HCT116 (cell line): ENCODE measurements around the gene GLS2. TPM values are rescaled to one million over a fixed set of nuclear protein-coding genes. Genes with fewer than 3 reads are reported as not detected.

ENCODE experiments used
- ATAC-seq: fragments of 200-7000 bp; cut with Tn5 transposase; 2 replicates; pipeline ENCODE4 v1.9.1; 2020; ENCODE audit warnings: mild to moderate bottlenecking, moderate library complexity
- BruUV-seq: library from RNA; stranded (reverse); fragments of 400-500 nt; replicated peaks from 2 replicates; lab custom pipeline; 2021; lab: Mats Ljungman, UMichigan
- CTCF ChIA-PET: fragments of 300-600 bp; sonication (Branson Sonifier 250); formaldehyde crosslinking; loops from one replicate; lab custom pipeline; 2021; ENCODE audit warnings: antibody characterized with exemption; lab: Charles Lee
- POLR2A ChIA-PET: fragments of 300-600, 350-600 bp; sonication (Branson Sonifier 250); formaldehyde crosslinking; loops from one replicate; lab custom pipeline; 2021; ENCODE audit warnings: antibody characterized with exemption; lab: Charles Lee
- RAD21 ChIA-PET, 2 experiments: fragments of 300-600 bp; sonication (Branson Sonifier 250); formaldehyde crosslinking; loops; one replicate each; lab custom pipeline; 2023; ENCODE audit warnings: low total read pairs in 2 of 2; ENCODE audit not compliant: uncharacterized antibody in 2 of 2, unreplicated experiment in 2 of 2, low non-redundant PET in 1 of 2; lab: Charles Lee
- DNase-seq: peaks from one replicate; pipeline ENCODE4 v3.0.0-alpha.2; 2010; ENCODE audit warnings: low read depth, low spot score
- H2AFZ ChIP-seq: fragments of 200-600 bp; shearing (Covaris generic), sonication (generic); 2 replicates; pipeline ENCODE4 v1.6.1; 2017; ENCODE audit warnings: low read depth, mixed run types, mixed read lengths, antibody characterized with exemption, low read length; ENCODE audit not compliant: poor library complexity, severe bottlenecking
- H3K27ac ChIP-seq: 2 replicates; pipeline ENCODE4 v1.5.1; 2012; ENCODE audit warnings: low read depth, low read length
- H3K27me3 ChIP-seq: fragments of 200-600 bp; sonication (generic); 2 replicates; pipeline ENCODE4 v1.6.1; 2016; ENCODE audit warnings: mixed run types, low read length, mixed read lengths; ENCODE audit not compliant: insufficient read depth
- H3K36me3 ChIP-seq, 2 experiments: fragments of 200-500 bp in 1 of 2; fragments of 200-600 bp in 1 of 2; sonication (Bioruptor generic) in 1 of 2; sonication (generic) in 1 of 2; 2 replicates each; pipeline versions ENCODE4 v1.5.1 to v1.6.1; 2014 to 2016; ENCODE audit warnings: low read length in 2 of 2, inconsistent platforms in 1 of 2, mixed read lengths in 1 of 2, mixed run types in 1 of 2; ENCODE audit not compliant: insufficient read depth in 2 of 2, control insufficient read depth in 1 of 2
- H3K4me1 ChIP-seq, 2 experiments: fragments of 200-600 bp in 1 of 2; sonication (generic) in 1 of 2; 2 replicates each; pipeline versions ENCODE4 v1.5.1 to v1.6.1; 2012 to 2017; ENCODE audit warnings: low read length in 2 of 2, inconsistent platforms in 1 of 2, mild to moderate bottlenecking in 1 of 2, mixed read lengths in 1 of 2, mixed run types in 1 of 2, moderate library complexity in 1 of 2; ENCODE audit not compliant: insufficient read depth in 2 of 2, control insufficient read depth in 1 of 2
- H3K4me2 ChIP-seq: fragments of 200-600 bp; sonication (generic); 2 replicates; pipeline ENCODE4 v1.6.1; 2017; ENCODE audit warnings: mixed run types, low read length, mixed read lengths
- H3K4me3 ChIP-seq, 2 experiments: fragments of 200-600 bp in 1 of 2; sonication (generic) in 1 of 2; replicated peaks in 1 of 2; 2 replicates each; pipeline ENCODE4 v1.5.1; 2011 to 2016; ENCODE audit warnings: low read length in 2 of 2, control low read depth in 1 of 2, low read depth in 1 of 2, mild to moderate bottlenecking in 1 of 2, mixed read lengths in 1 of 2, mixed run types in 1 of 2
- H3K79me2 ChIP-seq: fragments of 200-600 bp; sonication (generic); 2 replicates; pipeline ENCODE4 v1.6.1; 2017; ENCODE audit warnings: mild to moderate bottlenecking, mixed run types, low read length, moderate library complexity, mixed read lengths; ENCODE audit not compliant: insufficient read depth
- H3K9ac ChIP-seq: fragments of 200-600 bp; sonication (generic); 2 replicates; pipeline ENCODE4 v1.6.1; 2016; ENCODE audit warnings: low read length, mixed read lengths
- H3K9me2 ChIP-seq: fragments of 200-600 bp; sonication (generic), shearing (Covaris generic); 2 replicates; pipeline ENCODE4 v1.6.1; 2017; ENCODE audit warnings: mixed run types, mild to moderate bottlenecking, moderate library complexity; ENCODE audit not compliant: insufficient read depth
- H3K9me3 ChIP-seq, 2 experiments: fragments of 200-500 bp in 1 of 2; fragments of 200-600 bp in 1 of 2; sonication (Bioruptor generic) in 1 of 2; sonication (generic) in 1 of 2; 2 replicates each; pipeline ENCODE4 v1.6.1; 2014 to 2017; ENCODE audit warnings: low read length in 2 of 2, mixed read lengths in 2 of 2, inconsistent platforms in 1 of 2, low read depth in 1 of 2, mild to moderate bottlenecking in 1 of 2, mixed run types in 1 of 2, moderate library complexity in 1 of 2; ENCODE audit not compliant: control insufficient read depth in 1 of 2, insufficient read depth in 1 of 2
- H4K20me1 ChIP-seq: fragments of 200-600 bp; sonication (generic), shearing (Covaris generic); 2 replicates; pipeline ENCODE4 v1.6.1; 2017; ENCODE audit warnings: mixed run types, mild to moderate bottlenecking, moderate library complexity; ENCODE audit not compliant: insufficient read depth
- CEBPB ChIP-seq: IDR thresholded peaks from 2 replicates; pipeline ENCODE4 v1.6.1; 2012; ENCODE audit warnings: low read depth
- ELF1 ChIP-seq: IDR thresholded peaks from 2 replicates; pipeline ENCODE4 v1.6.1; 2012; ENCODE audit warnings: low read depth, borderline replicate concordance
- EZH2 ChIP-seq: fragments of 200-600 bp; sonication (generic); IDR thresholded peaks from 2 replicates; pipeline ENCODE4 v1.6.1; 2017; ENCODE audit warnings: antibody characterized with exemption, mixed run types
- JUND ChIP-seq: IDR thresholded peaks from 2 replicates; pipeline ENCODE4 v1.6.1; 2012
- MAX ChIP-seq: IDR thresholded peaks from 2 replicates; pipeline ENCODE4 v1.6.1; 2012
- POLR2A ChIP-seq: IDR thresholded peaks from 2 replicates; pipeline ENCODE4 v1.7.0; 2011; ENCODE audit warnings: borderline replicate concordance; ENCODE audit not compliant: insufficient read depth, insufficient read length; ENCODE audit errors: extremely low read depth
- RAD21 ChIP-seq: IDR thresholded peaks from 2 replicates; pipeline ENCODE4 v1.6.1; 2012; ENCODE audit warnings: low read depth, mild to moderate bottlenecking
- REST ChIP-seq: IDR thresholded peaks from 2 replicates; pipeline ENCODE4 v1.6.1; 2012; ENCODE audit warnings: low read depth
- SRF ChIP-seq: IDR thresholded peaks from 2 replicates; pipeline ENCODE4 v1.6.1; 2012; ENCODE audit warnings: low read depth
- TCF7L2 ChIP-seq: IDR thresholded peaks from 2 replicates; pipeline ENCODE4 v1.7.0; 2011; ENCODE audit warnings: borderline replicate concordance, inconsistent platforms; ENCODE audit not compliant: insufficient read depth, insufficient read length; ENCODE audit errors: extremely low read depth
- YY1 ChIP-seq: IDR thresholded peaks from 2 replicates; pipeline ENCODE4 v1.6.1; 2011; ENCODE audit warnings: low read length, low read depth, moderate library complexity, mild to moderate bottlenecking; ENCODE audit not compliant: insufficient replicate concordance; ENCODE audit errors: extremely low read depth
- ZFX ChIP-seq: fragments of 450-650 bp; IDR thresholded peaks from 2 replicates; pipeline ENCODE4 v1.6.1; 2017
- intact Hi-C: fragments of 100-400 bp; cut with micrococcal nuclease; formaldehyde crosslinking; loops from 2 replicates; pipeline ENCODE4 v1.10.0; 2022
- total RNA-seq: library from RNA; stranded (reverse); gene quantifications from one replicate; pipeline ENCODE4 v1.2.1, GENCODE V29; 2021; ENCODE audit not compliant: unreplicated experiment
- TF ChIP-seq, protein P1 (sequence below), 3 experiments: fragments of 200-600 bp in 1 of 3; sonication (generic) in 1 of 3; IDR thresholded peaks in 2 of 3; conservative IDR thresholded peaks in 1 of 3; 2 replicates each; pipeline ENCODE4 v1.5.1; 2012 to 2017; ENCODE audit warnings: low read depth in 2 of 3, low read length in 2 of 3, antibody characterized with exemption in 1 of 3, borderline replicate concordance in 1 of 3, control low read depth in 1 of 3, mild to moderate bottlenecking in 1 of 3, mixed read lengths in 1 of 3, mixed run types in 1 of 3, moderate library complexity in 1 of 3; ENCODE audit not compliant: insufficient read depth in 1 of 3

The GLS2 gene
- total RNA-seq, 1 experiment from 2014 or later = not detected

DNA sequence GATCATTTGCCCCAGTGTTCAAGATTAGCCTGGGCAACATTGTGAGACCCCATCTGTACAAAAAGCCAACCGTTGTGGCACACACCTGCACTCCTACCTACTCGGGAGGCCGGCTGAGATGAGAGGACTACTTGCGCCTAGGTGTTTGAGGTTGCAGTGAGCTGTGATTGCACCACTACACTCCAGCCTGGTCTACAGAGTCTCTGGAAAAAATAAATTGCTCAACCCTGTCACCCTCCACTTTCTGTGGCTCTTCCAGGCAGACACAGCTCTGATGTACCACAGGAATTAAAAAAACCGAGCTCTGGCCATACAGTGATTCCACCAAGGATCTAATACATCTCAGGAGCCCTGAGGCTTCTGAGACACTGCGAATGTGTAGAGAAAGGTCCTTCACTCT lies 53.1 kb downstream of the GLS2 start:
- ATAC-seq (no peak), DNase-seq (no peak)
- no peaks in the 10 kb centered on the region for H3K4me1 ChIP-seq
- ChIA-PET CTCF (no interaction called here), RAD21 (no interaction called here), POLR2A (no interaction called here)
- no peak overlapping the region for H3K4me3 ChIP-seq
- H3K27ac ChIP-seq = no peak overlapping the region
- peaks cover 6 to 12% of the 10 kb centered on the region in 2 experiments; a peak in 2 of 4 replicates for H3K36me3 ChIP-seq
- intact Hi-C loops = no loop called here
- no peaks in the 10 kb centered on the region for H3K27me3 ChIP-seq
- peaks cover 30% of the 10 kb centered on the region for H3K79me2 ChIP-seq
- no peaks in the 10 kb centered on the region for H3K9me3 ChIP-seq
- H3K9me2 ChIP-seq = no peaks in the 10 kb centered on the region
- TF ChIP-seq CEBPB = no peak
- no peak for TF ChIP-seq TCF7L2
- TF ChIP-seq EZH2 = no peak
- no peak for TF ChIP-seq SRF
- TF ChIP-seq ELF1 = no peak
- TF ChIP-seq MAX = no peak
- no peak for TF ChIP-seq ZFX
- TF ChIP-seq JUND = no peak
- no peak for TF ChIP-seq YY1
- no peak for TF ChIP-seq REST
- no peak for TF ChIP-seq RAD21
- no peak for TF ChIP-seq POLR2A
- TF ChIP-seq, protein P1, sequence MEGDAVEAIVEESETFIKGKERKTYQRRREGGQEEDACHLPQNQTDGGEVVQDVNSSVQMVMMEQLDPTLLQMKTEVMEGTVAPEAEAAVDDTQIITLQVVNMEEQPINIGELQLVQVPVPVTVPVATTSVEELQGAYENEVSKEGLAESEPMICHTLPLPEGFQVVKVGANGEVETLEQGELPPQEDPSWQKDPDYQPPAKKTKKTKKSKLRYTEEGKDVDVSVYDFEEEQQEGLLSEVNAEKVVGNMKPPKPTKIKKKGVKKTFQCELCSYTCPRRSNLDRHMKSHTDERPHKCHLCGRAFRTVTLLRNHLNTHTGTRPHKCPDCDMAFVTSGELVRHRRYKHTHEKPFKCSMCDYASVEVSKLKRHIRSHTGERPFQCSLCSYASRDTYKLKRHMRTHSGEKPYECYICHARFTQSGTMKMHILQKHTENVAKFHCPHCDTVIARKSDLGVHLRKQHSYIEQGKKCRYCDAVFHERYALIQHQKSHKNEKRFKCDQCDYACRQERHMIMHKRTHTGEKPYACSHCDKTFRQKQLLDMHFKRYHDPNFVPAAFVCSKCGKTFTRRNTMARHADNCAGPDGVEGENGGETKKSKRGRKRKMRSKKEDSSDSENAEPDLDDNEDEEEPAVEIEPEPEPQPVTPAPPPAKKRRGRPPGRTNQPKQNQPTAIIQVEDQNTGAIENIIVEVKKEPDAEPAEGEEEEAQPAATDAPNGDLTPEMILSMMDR (IDR thresholded peaks at IDR 0.05 in 2 of 3, conservative IDR thresholded peaks at IDR 0.05 in 1 of 3; ENCODE audit: borderline replicate concordance in 1 of 3, insufficient read depth in 1 of 3, low read depth in 2 of 3, low read length in 2 of 3) = no peak
- no TSS peak for BruUV-seq
- no peaks in the 10 kb centered on the region for H4K20me1 ChIP-seq
- H3K9ac ChIP-seq = no peak overlapping the region
- no peak overlapping the region for H3K4me2 ChIP-seq
- no peak overlapping the region for H2AFZ ChIP-seq
